Stimulated activated CD8-positive, alpha-beta memory T cell treated with anti-CD3 and anti-CD28 coated beads, Interleukin-4, amount 100 ng/mL, for 1 hour (primary cell): ENCODE results near the gene CCDC24.

Experiments used
- DNase-seq, 2 donors: peaks; one replicate each; pipeline ENCODE4 v3.0.0-alpha.2; 2020; ENCODE audit warnings: low read depth in 2 of 2, low spot score in 1 of 2

CCDC24 gene

GRCh38 chr1:44024031-44024902 is 32.9 kb downstream of the CCDC24 start:
- no peak for DNase-seq

GRCh38 chr1:44024903-44025525 is 33.6 kb downstream of the CCDC24 start:
- DNase-seq = no peak

DNA sequence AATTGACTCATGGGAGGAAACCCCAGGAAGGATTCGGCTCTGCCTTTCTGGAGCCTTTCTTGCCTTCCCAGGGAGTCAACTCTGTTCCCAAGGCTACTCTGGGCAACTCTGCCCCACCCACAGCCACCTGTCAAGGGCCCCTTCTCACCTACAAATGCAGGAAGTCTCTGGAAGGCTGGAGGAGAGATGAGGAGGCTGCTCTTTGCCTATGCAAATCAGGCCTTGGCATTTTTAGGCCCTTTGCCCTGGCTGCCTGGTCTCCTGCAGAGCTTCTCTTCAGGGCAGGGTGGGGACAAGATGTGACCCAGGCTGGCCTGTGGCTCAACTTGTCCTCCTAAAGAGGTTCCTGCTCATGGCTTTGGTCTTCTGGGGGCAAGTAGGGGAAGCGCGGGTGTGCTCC is 34.4 kb downstream of the CCDC24 start:
- no peak for DNase-seq

DNA sequence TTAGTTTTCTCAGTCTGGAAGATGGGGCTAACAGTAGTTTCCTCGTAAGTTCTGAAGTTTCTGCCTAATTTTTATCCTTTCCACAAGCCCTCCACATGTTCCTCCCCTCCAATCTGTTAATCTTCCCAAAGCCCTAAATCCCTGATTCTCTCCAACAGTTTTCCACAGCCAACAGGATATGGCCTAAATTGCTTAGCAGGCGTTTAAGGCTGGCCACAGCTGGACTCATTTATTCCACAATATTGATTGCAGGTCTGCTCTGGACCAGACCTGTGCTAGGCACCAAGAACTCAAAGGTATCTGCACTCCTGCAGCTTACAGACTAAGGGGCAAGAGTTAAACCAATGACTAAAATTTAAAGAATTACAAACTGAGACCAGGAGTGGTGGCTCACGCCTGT is 35.9 kb downstream of the CCDC24 start:
- DNase-seq = no peak

GRCh38 chr1:44029260-44029910 is 38.0 kb downstream of the CCDC24 start:
- DNase-seq = peak in 1 of 2 donors; percentile 1

- peak; percentile 64 to 68 for DNase-seq
These were observed 38.7 kb downstream of the CCDC24 start for GRCh38 chr1:44029911-44030604.

- DNase-seq = peak; percentile 9
These were observed 39.3 kb downstream of the CCDC24 start for GRCh38 chr1:44030605-44031251.

DNA sequence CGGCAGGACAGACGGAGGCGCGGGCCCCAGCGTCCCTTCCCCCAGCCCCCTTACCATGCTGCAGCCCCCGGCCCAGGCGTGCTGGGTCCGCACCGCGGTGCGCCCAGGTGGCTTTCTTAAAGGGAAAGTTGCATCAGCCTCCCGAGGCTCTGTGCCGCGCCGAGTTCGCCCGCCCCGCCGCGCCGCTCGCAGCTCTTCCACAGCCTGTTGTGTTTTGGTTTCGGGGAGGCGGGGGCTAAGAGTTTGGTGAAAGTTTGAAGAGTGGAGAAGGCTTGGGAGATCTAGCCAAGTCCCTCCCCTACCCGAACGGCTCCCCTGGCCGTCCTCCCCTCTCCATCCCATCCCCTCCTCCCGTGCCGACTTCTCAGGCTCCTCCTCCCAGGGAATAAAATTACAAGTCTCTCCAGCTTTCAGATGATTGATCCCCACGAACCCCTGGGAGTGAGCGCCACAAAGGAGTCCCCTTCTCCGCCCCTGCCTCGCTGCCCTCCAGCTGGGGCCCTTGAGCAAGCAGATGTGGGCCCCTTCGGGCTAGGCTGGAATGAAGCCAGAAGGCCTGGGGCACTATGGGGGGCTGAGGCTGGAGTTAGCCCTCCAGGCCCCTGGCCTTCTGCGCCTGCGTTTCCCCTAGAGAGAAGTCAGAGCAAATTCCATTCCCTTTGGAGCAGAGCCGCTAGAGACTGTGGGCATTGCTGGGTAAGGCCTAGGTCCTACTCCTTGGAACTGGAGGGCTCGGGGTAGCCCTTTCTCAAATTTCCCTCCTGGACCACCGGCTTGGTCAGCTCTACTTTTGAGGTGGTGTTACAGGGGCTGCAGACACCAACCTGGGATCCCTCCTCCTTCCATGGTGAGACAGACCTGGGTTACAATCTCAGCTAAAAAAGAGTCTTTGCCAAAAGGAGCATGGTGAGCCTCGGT is 40.1 kb downstream of the CCDC24 start, which contains the start of gene SLC6A9:
Gene SLC6A9, minus strand, starts transcription at position 211 of the 918 bp plus-strand sequence. CDS start 7,185 bp downstream, outside the sequence.
- no peak for DNase-seq

DNA sequence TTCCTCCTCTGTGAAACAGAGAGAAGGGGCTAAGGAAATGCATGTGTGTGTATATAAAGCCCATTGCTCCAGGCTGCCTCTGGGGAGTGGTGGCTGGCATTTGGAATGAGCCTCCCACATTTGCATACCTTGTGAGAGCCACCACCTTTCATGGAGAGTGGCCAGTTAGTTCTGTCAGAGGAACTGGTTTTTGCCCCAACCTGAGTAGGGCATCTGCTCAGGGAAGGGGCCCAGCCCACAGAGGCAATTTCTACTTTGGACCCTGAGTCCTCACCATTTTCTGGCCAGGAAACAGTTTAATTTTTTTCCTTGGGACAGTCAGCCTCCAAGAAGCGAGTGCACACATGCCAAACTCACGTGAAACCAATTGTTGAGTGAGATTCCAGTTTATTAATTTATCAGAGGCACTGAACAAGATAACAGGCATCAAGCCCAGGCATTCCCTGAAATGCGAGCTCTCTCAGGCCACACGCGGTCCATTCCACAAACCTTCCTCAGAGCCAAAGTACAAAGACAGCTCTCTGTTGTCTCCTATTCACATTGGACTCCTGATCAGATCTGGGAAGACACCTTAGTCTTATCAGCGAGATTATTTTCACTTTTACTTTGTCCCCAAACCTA is 40.9 kb downstream of the CCDC24 start:
- DNase-seq = no peak

DNA sequence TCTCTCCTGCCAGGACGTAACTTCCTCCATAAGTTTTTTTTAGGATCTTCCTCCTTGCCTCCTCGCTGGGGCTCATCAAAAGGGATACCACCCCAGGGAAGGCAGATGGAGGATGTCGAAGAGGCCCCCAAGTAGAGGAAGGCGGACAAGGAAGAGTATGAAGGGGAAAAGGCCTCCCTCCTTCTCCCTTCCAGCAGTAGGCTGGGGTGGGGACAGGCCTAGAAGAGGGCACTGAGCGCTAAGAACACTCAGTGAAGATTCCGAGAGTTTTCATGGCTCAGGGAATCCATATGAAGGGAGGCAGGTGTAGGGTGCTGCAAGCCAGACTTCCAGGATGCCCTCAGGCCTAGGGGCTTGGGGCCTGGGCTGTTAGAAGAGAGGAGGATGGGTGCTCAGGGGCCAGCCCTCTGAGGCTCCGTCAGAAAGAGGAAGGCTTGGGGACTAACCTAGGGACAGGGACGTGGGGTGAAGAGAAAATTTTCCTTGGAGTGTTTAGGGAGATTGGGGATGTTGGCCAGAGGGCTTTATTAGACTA is 41.7 kb downstream of the CCDC24 start:
- DNase-seq = no peak

- DNase-seq = no peak
These were observed 42.4 kb downstream of the CCDC24 start for GRCh38 chr1:44033756-44034155.

DNA sequence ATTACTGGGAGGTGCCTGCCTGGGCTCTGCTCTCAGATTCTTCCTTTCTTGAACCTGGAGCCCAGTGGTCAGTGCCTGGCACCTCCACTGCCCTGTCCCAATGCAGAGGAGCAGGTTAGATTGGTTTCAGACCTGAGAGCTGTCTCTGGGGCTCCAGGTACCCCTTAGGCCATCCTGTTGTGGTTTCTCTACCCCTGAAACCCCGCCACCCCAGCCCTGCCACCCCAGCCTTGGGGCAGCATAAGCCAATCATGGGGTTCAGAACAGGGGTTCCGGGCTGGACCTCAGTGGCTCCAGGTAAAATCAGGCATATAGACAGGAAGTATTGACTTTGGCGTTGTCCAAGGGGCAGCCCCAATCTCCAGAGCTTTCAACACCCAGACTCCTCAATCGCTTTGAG is 43.0 kb downstream of the CCDC24 start:
- no peak for DNase-seq

DNA sequence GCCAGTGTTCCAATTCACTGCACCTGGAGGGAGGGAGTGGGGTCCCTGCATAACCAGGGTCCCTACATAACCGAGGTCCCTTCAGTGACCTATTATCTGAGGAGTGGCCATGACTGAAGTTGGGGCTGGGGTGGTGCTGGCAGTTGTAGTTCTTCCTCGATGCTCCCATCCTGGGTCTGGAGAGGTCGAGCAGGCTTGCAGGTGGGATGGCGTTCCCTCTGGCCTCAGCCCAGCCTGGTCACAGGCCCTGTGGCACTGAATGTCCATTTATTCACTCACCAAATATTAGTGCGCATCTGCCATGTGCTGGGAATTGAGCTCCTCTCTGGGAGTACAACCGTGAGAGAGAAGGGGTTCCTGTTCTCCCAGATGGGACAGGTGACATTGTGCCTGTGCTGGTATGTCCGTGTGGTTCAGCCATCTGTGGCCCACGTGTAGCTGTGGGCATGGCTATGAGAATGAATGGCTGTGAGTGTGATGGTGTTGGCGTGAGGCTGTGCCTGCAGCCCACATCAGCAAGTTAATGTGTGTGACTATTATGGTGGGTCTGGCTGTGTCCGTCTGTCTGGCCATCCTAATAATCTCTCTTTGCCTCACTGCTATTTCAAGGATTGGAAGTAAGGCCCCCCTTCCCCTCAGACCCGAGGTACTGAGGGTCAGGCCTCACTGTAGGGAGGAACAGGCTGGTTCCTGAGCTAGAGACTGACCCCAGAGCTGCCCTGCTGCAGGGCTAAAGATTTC is 43.7 kb downstream of the CCDC24 start:
- DNase-seq = no peak

GRCh38 chr1:44035726-44036408 is 44.5 kb downstream of the CCDC24 start:
- no peak for DNase-seq

DNA sequence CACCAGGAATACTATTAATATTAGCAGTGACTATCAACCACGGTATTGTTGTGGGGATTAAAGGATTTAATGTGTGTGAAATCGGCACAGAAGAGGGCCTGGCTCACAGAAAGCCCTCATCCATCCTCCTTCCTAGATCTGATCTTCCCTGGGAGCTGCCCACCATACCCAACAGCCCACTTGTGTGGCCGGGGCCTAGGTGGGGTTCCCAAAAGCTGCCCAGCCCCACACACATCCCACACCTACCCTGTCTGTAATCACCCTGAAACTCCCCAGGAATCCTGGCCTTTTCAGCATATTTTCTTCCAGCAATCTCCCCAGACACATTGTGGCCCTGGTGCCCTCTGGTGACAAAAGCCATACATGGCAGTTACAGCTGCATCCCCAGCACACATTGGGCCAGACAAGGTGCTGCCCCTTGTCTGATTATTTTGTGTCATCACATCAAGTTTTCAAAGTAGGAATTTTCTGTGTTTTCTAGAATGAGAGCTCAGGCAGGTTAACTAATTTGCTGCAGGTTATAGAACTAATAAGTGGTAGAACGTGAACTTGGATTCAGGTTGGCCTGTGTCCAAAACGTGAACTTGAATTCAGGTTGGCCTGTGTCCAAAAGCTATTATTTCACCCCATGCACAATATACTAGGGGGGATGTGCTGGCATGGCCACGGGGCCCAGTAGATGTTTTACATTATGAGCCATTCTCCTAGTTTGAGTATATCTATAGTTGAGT is 45.2 kb downstream of the CCDC24 start:
- peak in 1 of 2 donors; percentile 49 for DNase-seq

DNA sequence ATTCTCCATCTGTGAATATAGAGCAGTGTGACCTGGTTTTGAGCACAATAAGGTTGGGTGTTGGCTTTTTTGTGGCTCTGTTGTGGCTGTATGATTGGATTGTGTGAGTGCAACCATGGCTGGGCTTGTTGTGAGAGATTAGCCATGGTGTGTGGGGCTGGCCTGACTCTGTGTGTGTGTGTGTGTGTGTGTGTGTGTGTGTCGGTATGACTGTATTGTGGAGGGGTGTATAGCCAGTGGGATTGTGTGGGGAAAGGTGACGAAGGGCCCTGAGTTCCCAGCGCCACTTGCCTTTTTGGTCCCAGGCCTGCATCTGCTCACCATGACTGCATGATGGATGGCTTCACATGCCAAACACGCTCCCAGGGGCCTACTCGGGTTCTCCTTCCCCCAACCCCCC is 45.8 kb downstream of the CCDC24 start:
- DNase-seq = no peak
